ENCODE measurements around the gene MYBPC1.

Gene MYBPC1

DNA sequence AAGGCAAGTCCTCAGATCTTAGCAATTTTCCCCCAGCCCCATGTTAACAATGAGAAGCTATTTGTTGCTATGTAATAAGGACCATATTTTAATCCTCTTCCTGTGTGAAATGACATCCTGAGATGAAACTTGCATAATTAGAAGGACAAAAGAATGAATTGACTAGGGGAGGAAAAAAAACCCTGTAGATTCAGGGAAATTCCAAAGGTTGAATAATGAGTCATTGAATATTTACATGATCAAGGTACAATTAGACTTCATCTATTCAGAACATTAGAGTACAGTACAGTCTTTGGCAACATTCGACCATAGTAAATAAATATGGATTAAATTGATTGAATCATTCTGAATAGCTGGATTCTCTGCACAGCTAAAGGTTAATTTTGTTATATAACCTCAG, 9.4 kb downstream of the MYBPC1 start:
- DNase-seq (ENCODE audit: low read depth in 2 of 2): no peak

DNA sequence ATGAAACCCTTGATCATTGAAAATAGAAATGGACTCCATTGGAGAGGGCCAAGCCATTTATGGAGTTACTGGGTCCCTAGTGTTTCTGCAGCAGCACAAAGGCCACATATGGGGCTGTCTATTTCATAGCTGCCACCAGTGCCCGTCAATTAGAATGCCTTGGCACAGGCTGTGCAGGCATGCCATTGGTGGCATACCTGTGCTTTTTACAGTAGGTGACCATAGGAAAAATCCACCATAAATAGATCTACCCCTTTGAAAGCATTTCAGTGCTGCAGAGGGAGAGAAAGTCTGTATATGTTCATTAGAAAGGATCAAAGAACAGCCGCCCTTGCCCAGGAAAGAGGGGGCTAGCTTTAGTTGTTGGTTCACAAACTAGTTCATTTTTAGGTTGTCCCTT, 13.1 kb downstream of the MYBPC1 start:
- DNase-seq (ENCODE audit: low read depth in 2 of 2): no peak

DNA sequence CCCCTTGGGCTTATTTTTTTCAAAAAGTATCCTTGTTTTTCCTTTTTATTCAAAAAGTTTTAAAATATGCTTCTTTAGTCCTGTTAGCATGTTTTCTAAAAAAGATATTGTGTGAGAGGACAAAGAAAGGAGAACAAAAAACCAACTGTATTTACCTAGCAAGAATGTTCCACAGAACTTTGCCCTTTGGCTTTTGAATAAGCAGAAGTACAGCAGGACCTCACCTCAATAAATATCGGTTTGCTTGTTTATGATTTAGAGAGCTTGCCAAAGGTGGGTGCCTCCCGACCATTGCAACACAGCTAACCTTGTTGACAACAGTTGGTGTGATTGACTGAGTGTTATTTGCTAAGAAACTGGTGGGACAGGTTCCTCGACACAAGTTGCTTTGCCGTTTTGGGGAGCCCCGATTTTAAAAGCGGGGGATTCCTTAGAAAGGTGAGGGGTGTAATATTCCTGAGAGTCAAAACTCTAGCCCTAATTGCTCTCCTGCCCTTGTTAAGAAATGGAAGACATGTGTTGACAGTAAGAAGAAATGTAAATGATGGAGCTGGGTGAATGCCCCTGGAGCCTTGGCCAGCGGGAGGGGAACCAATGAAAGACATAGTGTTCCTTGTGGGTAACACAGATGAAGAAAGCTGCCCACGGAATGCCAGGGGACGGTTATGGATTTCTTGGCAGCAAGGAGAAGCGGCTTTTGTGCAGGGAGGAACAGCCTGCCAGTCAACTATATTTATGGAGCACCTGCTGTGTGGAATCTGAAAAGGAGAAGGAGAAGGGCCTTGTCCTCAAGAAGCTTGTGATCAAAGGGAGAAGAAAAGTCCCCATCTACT, 13.7 kb downstream of the MYBPC1 start:
- no peak for DNase-seq (ENCODE audit: low read depth in 2 of 2)

DNA sequence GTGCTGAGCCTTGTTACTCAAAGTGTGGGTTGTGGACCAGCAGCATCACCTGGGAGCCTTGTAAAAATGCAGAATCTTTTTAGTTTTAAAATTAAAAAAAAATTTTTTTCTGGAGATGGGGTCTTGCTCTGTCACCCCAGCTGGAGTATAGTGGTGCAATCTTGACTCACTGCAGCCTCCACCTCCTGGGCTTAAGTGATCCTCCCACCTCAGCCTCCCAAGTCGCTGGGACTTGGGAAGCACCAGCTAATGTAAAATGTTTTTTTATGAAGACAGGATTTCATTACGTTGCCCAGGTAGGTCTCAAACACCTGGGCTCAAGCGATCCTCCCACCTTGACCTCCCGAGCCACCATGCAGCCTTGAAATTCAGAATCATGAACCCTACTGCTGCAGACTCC, 14.4 kb downstream of the MYBPC1 start:
- DNase-seq (ENCODE audit: low read depth in 2 of 2): no peak

DNA sequence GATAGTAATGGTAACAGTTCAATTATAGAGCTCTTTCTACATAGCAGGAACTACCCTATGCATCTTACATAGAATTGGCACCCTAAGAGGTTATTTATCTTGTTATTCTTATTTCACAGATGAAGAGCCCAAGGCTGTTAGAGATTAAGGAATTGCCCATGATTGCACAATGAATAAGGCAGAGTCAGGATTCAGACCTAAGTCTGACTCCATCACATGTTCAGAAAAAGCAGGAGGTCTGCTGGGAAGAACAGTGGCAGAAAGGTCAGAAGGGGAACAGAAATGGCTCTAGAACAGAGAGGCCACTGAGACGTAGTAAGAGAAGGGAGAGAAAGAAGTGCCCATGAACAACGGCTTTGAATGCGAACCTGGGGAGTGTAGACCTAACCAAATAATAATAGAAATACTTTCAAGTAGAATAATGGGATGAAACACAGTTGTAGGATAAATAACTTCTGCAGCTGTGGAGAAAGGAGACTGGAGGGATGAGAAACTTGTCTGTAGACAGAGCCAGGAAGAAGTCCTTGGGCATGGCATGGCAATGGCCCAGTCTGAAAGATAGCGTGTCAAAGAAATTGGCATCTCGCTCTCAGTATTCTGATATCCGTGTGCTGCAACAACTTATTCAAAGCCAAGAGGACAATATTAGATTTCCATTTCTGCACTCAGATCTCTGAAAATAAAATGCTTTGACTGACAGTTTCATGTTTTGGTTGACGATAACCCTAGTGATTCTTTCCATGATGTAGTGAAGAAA, 17.6 kb downstream of the MYBPC1 start:
- DNase-seq (ENCODE audit: low read depth in 2 of 2): no peak

DNA sequence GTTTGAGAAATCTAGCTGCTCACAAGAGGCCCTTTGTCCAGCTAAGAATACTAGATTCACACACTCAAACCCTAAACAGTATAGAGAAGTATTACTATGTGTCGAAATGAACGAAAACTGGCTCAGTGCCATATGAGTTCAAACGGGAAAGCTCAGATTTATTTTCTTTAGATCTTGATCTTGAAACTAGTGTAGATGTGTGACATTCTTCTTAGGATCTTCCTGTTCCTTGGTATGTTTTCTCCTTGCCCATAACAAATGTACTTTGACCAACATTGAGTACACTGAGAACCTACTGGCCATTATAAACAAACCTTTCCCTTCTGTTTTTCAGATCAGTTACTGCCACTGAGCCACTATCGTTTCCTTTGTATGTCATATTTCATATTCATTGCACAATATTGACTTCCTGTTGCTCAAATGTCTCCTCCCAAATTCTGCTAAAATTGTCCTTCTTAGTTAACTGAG, 21.3 kb downstream of the MYBPC1 start:
- DNase-seq (ENCODE audit: low read depth in 2 of 2): no peak

DNA sequence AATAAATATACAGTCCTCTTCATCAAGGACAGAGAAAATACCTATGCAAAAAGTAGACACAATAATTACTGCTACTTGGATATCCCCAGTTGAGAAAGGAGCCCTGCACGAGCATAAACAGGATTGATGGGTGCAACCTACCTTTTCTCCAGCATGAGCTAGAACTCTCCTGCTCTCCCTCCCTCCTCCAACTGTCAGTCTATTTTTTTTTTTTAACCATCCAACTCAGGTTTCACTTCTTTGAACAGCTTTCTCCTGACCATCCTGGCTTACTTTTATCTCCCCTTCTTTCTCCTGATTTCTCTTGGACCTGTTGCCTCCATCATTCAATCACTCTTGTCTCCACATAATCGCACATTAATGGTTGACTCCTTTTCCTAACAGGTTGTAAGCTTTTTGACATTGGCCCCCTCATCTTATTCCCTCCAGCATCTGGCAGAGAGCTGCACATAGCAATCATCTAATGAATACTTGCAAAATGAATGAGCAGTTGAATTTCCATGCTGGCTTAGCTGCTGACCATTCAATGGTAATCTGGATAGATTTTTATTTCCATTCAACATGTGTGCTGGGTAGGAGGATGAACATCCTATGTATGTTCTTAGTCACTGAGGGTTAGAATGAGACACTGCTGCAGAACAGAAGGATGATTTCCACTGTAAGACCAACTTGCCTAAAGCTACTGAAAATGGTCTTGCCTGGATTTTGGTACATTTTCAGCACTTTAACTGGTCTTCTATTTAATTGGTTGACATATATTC, 24.4 kb downstream of the MYBPC1 start:
- DNase-seq (ENCODE audit: low read depth in 2 of 2): no peak

DNA sequence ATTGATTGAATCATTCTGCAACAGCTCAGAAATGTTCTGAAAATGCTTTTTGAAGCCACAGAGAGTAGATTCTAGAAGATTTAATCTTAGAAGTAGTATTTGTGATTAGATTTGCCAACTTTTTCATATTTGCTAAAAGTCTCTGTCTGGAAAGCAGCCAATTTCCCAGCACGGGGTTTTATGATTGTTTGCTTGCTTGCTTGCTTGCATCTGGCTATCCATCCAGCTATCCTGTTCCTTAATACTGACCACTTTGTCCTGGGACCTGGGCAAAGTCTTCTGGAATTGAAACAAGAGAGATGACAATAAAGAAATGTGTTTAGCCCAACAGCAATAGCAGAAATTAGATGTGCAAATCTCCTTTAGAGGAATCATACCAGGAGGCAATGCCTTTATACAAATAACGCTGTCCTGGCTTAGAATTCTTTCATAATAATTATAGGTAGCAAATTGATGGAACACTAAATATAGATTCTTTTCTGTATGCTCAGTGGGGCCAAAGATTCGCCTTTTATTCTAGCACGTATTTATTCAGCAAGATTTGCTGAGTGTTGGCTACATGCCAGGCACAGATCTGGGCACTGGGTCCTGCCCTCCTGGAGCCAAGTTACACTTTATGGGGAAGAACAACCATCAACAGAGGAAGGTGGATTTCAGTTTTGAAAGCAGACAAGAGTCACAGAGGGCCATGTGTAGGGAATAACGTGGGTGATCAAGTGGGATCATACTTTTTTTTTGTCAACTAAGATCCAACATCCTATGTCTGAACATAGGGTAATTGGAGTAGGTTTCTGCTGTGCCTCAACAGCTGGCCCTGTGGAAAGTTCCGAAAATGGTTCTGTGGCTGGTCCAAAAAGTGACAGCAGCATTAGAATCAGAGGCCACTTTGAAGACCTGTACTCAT, 25.3 kb downstream of the MYBPC1 start:
- no peak for DNase-seq (ENCODE audit: low read depth in 2 of 2)

DNA sequence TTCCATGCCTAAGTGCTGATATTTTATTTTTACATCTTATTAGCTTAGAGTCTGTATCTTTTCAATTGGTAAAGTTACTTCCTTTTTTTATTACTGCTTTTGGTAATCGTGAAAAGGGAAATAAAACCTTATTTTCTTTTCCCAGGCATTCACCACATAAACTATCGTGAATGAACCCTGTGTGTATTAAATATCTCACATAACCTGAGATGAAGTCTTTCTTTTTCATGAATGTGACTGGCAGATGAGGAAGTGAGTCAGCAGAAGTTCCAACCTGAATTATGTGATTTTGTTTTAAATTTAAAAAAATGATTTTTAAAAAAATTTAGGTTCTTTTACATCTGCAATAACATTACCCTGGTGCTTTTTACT, 26.0 kb downstream of the MYBPC1 start:
- DNase-seq (ENCODE audit: low read depth in 2 of 2): no peak

DNA sequence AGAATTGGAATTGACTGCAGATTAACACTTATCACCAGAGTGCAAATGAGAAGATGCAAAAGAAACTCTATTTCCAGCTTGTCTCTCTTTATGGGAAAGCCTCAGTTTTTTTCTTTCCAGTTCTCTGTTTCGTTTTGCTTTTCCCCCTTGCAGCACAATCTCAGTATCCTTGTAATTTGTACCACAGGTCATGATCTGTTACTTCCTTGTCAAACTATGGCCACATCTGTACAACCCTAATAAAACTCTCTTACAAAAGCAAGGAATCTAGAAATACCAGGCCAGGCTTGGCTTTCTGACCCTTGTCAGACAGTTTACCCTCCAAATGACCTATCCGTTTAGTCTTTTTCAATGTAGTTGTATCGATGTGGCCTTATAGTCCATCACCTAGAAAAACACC, 33.9 kb downstream of the MYBPC1 start:
- DNase-seq (ENCODE audit: low read depth in 2 of 2): no peak

DNA sequence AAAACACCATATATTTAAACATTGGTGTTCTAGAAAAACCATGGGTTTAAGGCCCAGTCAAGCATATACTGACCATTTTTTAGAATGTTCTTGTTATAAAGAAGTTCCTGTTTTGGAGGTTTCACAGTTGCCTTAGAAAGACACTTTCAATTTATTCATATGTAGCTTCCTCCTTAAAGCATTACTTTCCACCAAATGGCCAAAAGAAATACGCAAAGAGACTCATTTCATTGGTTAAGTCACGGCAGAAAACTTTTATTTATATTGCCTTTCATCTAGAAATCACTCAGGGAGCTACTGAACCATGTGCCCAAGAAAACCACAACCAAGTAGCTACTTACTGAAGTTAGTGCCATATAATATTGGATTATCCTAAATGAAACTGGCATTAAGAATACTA, 40.0 kb downstream of the MYBPC1 start:
- no peak for DNase-seq (ENCODE audit: low read depth in 2 of 2)

DNA sequence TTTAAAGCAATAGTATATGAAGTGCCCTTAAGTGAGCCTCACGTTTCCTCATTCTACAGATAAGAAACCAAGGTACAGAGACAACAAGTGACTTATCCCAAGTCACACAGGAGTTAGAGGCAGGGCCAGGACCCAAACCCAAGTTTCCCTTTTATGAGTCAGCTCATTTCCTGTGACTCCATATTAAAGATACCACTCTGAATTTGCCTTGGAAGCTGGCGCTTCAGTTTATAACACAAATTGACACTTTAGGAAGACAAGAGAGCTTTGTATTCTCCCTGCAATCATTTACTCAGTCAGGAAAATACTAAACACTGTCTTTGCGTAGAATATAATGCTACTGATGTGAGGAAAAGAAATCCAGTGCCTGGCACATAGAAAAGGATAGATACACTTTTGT, 43.2 kb downstream of the MYBPC1 start:
- DNase-seq (ENCODE audit: low read depth in 2 of 2): no peak

DNA sequence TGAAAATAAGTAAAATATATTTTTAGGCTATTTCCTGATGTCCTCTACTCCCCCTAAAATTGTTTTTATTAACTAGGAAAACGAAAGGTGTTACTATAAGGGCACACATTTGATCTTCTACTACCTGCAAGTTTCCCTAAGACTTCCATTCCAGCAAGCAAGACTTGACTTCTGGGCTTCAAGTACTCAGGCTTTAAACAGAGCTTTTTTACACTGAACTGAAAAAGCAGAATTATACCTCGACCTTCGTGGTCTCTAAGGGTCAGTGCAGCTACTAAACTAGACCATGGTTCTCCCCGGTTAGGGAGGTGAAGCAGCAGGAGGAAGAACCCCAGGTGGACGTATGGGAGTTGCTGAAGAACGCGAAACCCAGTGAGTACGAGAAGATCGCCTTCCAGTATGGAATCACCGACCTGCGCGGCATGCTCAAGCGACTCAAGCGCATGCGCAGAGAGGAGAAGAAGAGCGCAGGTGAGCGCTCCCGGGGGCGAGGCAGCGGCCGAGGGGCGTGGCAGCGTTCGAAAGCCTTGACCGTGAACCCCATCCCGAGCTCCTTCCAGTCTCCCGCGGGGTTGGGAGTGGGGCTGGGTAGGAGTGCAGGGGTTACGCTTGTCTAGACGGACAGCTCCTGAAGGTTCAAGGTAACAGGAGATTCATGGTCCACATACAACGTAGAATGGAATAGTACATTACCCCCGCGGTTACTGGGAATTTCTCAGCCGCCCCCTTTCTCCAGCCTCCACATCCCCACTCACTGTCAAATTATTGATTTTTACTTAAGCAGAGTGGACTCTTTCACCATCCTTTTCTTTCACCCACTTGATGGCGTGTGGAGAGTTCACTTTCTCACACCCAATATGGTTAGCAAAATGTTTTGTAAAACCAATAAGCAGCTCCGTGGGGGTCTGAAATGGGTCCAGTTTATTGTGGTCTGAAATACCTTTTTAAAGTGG, 47.6 kb downstream of the MYBPC1 start:
- no peak for DNase-seq (ENCODE audit: low read depth in 2 of 2)

DNA sequence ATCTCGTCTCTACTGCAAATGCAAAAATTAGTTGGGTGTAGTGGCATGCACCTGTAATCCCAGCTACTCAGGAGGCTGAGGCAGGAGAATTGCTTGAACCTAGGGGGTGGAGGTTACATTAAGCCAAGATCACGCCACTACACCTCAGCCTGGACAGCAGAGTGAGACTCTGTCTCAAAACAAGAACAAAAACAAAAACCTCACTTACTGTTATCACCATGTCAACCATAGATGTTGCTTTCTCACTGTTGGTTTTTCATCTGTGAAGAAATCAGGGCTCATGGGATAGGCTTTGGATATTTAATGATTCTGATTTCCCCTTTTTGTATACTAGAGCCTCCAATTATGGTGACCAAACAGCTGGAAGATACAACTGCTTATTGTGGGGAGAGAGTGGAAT, 52.9 kb downstream of the MYBPC1 start:
- DNase-seq (ENCODE audit: low read depth in 2 of 2): no peak

DNA sequence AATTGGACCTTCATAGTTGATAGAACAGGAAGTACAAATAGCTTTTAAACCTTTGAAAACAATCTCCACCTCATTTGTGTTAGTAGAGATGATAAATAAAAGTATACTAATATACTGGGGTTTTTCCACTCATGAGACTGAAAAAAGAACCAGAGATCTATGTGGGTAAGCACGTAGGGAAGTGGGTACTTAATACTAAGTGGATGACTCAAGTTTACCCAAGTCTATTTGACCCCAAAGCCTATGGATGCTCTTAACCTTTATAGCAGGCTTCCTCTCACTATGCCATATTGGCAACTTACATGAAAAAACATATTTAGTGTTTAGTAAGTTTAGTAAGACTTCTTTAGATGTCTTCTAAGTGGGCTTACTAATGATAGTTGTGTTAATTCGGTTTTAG, 53.4 kb downstream of the MYBPC1 start:
- DNase-seq (ENCODE audit: low read depth in 2 of 2): no peak

DNA sequence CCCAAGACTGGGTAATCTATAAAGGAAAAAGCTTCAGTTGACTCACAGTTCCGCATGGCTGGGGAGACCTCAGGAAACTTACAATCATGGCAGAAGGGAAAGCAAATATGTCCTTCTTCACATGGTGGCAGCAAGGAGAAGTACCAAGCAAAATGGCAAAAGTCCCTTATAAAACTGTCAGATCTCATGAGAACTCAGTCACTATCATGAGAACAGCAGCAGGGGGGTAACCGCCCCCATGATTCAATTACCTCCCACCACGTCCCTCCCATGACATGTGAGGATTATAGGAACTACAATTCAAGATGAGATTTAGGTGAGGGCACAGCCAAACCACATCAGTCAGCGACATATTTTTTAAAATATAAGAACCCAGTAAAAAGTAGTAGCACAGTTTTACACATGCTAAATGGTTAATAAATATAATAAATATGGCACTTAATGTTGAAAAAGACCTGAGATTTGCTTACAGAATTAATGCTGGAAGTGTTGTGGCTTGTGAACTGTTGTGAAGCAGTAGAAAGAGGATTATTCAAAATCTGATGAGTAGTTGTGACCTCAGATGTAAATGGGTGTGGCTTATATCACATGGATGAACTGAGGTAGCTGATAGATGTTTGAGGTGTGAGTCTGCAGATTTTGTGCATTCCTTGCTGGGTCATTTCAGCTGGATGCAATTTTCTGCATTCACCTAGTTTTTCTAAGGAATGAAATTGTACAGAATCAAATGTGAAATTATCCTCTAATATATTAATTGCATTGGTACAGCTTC, 55.8 kb downstream of the MYBPC1 start:
- DNase-seq (ENCODE audit: low read depth in 2 of 2): no peak

DNA sequence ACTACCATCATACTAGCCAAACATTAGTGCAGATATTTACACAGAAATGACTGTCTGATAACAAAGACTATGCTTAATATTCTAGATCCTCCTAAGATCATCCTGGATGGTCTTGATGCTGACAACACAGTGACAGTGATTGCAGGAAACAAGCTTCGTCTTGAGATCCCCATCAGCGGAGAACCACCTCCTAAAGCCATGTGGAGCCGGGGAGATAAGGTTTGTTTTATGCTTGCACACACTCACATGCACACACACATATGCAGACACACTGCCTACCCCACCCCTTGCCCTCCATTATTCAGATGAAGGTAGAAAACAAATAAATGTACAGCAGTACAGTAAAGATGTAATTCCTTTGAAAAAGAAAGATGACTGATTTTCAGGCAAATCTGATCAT, 58.3 kb downstream of the MYBPC1 start:
- no peak for DNase-seq (ENCODE audit: low read depth in 2 of 2)

DNA sequence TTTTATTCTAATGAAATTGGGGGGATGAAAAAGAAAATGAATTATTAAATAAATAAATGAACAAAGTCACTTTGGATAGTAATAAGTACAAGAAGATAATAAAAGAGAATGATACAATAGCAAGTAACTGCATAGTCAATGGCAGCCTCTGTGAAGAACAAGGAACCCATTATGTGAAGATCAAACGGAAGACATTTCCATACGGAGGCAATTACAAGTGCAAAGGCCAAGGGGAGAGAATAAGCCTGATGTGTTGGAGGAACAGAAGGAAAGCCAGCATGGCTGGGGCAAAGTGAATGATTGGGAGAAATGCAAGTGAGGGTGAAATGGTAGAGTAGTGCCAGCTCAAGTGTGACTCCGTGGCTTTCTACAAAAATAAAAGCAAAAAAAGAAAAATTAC, 58.7 kb downstream of the MYBPC1 start:
- no peak for DNase-seq (ENCODE audit: low read depth in 2 of 2)

DNA sequence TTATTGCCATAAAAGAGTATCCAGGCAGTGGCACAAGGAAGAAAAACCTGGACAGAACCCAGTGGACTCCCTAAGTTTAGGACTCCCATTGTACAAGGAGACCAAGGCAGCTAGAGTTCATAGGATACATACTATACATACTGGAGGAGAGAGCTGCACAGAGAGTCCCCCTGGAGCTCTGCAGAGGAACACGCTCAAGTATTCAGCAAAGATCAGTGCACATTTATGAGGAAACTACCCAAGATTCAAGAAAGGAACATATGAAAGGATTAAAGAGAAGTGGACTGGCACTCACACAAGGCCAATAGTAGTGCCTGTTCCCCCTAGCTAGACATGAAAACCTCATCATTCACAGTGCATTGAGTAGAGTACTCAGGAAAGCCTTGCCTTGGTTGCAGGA, 59.7 kb downstream of the MYBPC1 start:
- no peak for DNase-seq (ENCODE audit: low read depth in 2 of 2)

DNA sequence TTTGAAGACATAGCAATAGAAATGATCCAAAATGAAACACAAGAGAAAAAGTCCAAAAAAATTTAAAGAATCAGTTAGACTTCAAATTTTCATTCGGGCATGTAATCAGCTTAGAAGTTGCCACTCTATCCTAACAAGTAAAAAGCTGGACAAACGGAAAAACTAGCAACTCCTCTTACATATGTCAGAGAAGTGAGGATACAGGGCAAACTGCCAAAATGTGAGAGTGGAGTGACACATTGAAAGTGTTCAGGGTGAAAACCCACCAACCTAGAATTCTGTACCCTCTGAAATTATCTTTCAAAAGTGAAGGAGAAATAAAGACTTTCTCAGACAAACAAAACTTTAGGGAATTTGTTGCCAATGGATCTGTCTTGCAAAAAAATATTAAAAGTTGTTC, 60.6 kb downstream of the MYBPC1 start:
- DNase-seq (ENCODE audit: low read depth in 2 of 2): no peak
